SK-N-SH (cell line): ENCODE data around the gene ARHGEF12.

Experiments used
- CTCF ChIP-seq: fragments of 200-600 bp; sonication (generic); IDR thresholded peaks from 2 replicates; pipeline ENCODE4 v1.6.1; 2017; ENCODE audit warnings: antibody characterized with exemption, mild to moderate bottlenecking, moderate library complexity
- FOSL2 ChIP-seq: IDR thresholded peaks from 2 replicates; pipeline ENCODE4 v1.4.0; 2012; ENCODE audit warnings: low read depth, mild to moderate bottlenecking, moderate library complexity, borderline replicate concordance
- FOXM1 ChIP-seq: IDR thresholded peaks from 2 replicates; pipeline ENCODE4 v1.4.0; 2012; ENCODE audit warnings: low read depth, mild to moderate bottlenecking
- RCOR1 ChIP-seq: fragments of 150-350 bp; IDR thresholded peaks from 2 replicates; pipeline ENCODE4 v1.6.1; 2017; ENCODE audit warnings: antibody characterized with exemption, low read length
- REST ChIP-seq: IDR thresholded peaks from 2 replicates; pipeline ENCODE4 v1.6.1; 2012; ENCODE audit warnings: mild to moderate bottlenecking, low read depth, low read length, moderate library complexity
- RFX5 ChIP-seq: IDR thresholded peaks from 2 replicates; pipeline ENCODE4 v1.6.1; 2012; ENCODE audit warnings: mild to moderate bottlenecking, improper control_type of control experiment, low read length
- TF ChIP-seq, protein P1 (sequence below): IDR thresholded peaks from 2 replicates; pipeline ENCODE4 v1.4.0; 2012; ENCODE audit warnings: low read depth

DNA sequence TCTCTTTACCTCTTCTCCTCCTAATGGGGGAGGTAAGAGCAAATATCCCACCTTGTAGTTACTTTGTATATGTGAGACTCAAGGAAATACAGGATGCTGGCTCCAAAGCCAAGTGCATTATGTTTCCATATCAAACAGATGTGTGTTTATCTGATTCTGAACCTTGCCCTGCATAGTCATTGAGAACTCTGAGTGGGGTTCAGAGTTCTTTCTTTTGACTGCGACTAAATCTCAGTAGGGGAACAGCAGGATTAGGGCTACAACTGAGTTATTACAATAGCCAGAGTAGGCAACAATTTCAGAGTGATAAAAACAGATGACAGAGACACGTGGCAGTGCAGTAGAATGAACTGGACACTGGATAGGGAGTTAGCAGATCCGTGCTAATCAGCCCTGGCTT, 45.3 kb upstream of the ARHGEF12 start:
- TF ChIP-seq REST, result no peak
- TF ChIP-seq FOSL2, result no peak
- TF ChIP-seq RFX5, result no peak
- no peak for TF ChIP-seq RCOR1
- TF ChIP-seq, protein P1, sequence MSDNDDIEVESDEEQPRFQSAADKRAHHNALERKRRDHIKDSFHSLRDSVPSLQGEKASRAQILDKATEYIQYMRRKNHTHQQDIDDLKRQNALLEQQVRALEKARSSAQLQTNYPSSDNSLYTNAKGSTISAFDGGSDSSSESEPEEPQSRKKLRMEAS, result no peak
- no peak for TF ChIP-seq FOXM1
- no peak for TF ChIP-seq CTCF
